Anterior cingulate cortex (tissue), 58 donors: ENCODE results near the gene MCFD2.

Experiments
- DNase-seq, 58 donors: peaks; one replicate each; lab custom pipeline; 2025; lab: John Stamatoyannopoulos, UW

MCFD2 gene

DNA sequence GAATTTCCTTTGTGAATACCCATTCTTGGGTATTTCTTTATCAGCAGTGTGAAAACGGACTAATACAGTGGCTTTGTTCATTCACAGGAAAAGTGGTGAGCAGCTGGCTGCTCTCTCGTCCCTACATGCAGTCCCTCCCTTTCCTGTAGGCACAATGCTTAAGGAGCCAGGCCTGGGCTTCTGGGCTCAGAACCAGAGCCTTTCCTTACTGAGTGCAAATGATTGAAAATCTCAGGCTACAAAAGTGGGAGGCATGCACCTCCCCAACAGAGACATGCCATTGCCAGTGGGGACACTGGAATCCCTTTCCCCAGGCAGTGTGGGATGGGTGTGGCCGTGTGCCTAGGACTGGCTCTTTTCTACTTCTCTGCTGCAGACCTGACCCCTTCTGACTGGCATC is 61.3 kb downstream of the MCFD2 start:
- DNase-seq: peak in 2 of 58 donors; percentile 20 to 33

DNA sequence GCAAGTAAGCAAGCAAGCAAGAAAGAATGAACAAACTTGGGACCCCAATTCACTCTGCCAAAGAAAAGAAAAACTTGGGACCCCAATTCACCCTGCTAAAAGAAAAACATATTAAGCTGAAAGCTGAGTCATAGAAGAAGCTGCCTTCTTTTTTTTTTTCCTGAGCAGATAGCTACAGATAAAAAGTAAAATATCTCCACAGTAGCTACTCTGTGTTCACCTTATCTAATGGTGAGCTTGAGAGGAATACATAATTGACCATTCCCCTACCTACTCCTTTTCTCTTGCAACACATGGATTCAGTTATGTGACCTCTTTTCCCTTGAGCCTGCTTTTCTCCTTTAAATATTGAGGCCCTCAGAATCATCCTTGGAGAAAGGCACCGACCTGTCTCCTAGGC is 63.0 kb downstream of the MCFD2 start:
- no peak for DNase-seq

DNA sequence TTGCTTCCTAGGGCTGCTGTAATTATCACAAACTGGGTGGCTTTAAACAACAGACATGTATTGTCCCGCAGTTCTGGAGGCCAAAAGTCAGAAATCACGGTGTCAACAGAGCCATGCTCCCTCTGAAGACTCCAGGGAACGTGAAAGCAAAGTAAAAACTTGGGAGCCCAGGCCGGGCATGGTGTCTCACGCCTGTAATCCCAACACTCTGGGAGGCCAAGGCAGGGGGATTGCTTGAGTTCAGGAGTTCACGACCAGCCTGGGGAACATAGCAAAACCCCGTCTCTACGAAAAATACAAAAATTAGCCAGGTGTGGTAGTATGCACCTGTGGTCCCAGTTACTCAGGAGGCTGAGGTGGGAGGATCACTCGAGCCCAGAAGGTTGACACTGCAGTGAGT is 63.5 kb downstream of the MCFD2 start:
- DNase-seq: no peak
